GM12878 (cell line): ENCODE data around the gene HCAR3. TPM values are rescaled to one million over a fixed set of nuclear protein-coding genes. Genes with fewer than 3 reads are reported as not detected.

Source experiments
- ATAC-seq: fragments of 200-7000 bp; cut with Tn5 transposase; 3 replicates; pipeline ENCODE4 v1.9.1; 2020; ENCODE audit warnings: mild to moderate bottlenecking, moderate library complexity
- BruUV-seq: library from RNA; stranded (reverse); fragments of 400-500 nt; replicated peaks from 2 replicates; lab custom pipeline; 2021; lab: Mats Ljungman, UMichigan
- CTCF ChIA-PET: fragments of 300-600 bp; sonication (Branson Sonifier 250); formaldehyde crosslinking; extraction: SDS; loops from one replicate; lab custom pipeline; 2021; ENCODE audit warnings: inconsistent platforms; lab: Yijun Ruan, JAX
- POLR2A ChIA-PET: fragments of 350-600 bp; formaldehyde crosslinking; extraction: SDS; loops from one replicate; lab custom pipeline; 2021; ENCODE audit warnings: inconsistent platforms; lab: Charles Lee
- RAD21 ChIA-PET: fragments of 300-600 bp; sonication (Branson Sonifier 250); formaldehyde crosslinking; loops from one replicate; lab custom pipeline; 2023; ENCODE audit warnings: antibody characterized with exemption; ENCODE audit not compliant: unreplicated experiment; lab: Charles Lee
- SMC1A ChIA-PET: fragments of 300-600 bp; sonication (Branson Sonifier 250); formaldehyde crosslinking; loops from one replicate; lab custom pipeline; 2023; ENCODE audit not compliant: unreplicated experiment, uncharacterized antibody; lab: Charles Lee
- DNase-seq: peaks from one replicate; pipeline ENCODE4 v3.0.0-alpha.2; 2011; ENCODE audit warnings: low read depth, low spot score
- FAIRE-seq: peaks from 3 replicates; lab custom pipeline; 2011; peaks lifted over from hg19 to GRCh38; lab: Jason Lieb, UNC
- H2AFZ ChIP-seq: 2 replicates; pipeline ENCODE4 v1.6.0; 2011; ENCODE audit warnings: low read depth, low read length, control low read depth; ENCODE audit not compliant: control insufficient read depth
- H3K27ac ChIP-seq: 2 replicates; pipeline ENCODE4 v1.5.1; 2011; ENCODE audit warnings: control low read depth; ENCODE audit not compliant: control insufficient read depth, insufficient read depth
- H3K27me3 ChIP-seq, 2 experiments: replicated peaks in 1 of 2; 2 replicates each; pipeline versions ENCODE4 v1.6.0 to v1.6.1; 2011; ENCODE audit warnings: low read length in 1 of 2; ENCODE audit not compliant: control insufficient read depth in 2 of 2, insufficient read depth in 2 of 2
- H3K36me3 ChIP-seq, 2 experiments: 2 replicates each; pipeline ENCODE4 v1.5.1; 2011; ENCODE audit warnings: low read length in 1 of 2; ENCODE audit not compliant: control insufficient read depth in 2 of 2, insufficient read depth in 2 of 2
- H3K4me1 ChIP-seq: 2 replicates; pipeline ENCODE4 v1.6.1; 2011; ENCODE audit warnings: mild to moderate bottlenecking, low read length, moderate library complexity, mixed read lengths; ENCODE audit not compliant: control insufficient read depth, insufficient read depth
- H3K4me2 ChIP-seq: 2 replicates; pipeline ENCODE4 v1.6.0; 2011; ENCODE audit warnings: control low read depth; ENCODE audit not compliant: control insufficient read depth, insufficient read depth
- H3K4me3 ChIP-seq: fragments of 200-600 bp; sonication (generic); 2 replicates; pipeline ENCODE4 v1.5.1; 2016
- H3K79me2 ChIP-seq: 2 replicates; pipeline ENCODE4 v1.6.0; 2011; ENCODE audit warnings: low read length; ENCODE audit not compliant: control insufficient read depth, insufficient read depth
- H3K9ac ChIP-seq: 2 replicates; pipeline ENCODE4 v1.8.0; 2011; ENCODE audit warnings: low read length, control low read depth, mixed read lengths; ENCODE audit not compliant: control insufficient read depth, insufficient read depth
- H3K9me3 ChIP-seq: replicated peaks from 3 replicates; pipeline ENCODE4 v1.5.1; 2011; ENCODE audit warnings: mild to moderate bottlenecking, low read length; ENCODE audit not compliant: control insufficient read depth, insufficient read depth
- H4K20me1 ChIP-seq: 2 replicates; pipeline ENCODE4 v1.6.0; 2011; ENCODE audit not compliant: control insufficient read depth, insufficient read depth
- ASH2L ChIP-seq: fragments of 300-600, 200-600 bp; sonication (generic); IDR thresholded peaks from 2 replicates; pipeline ENCODE4 v1.6.1; 2017; ENCODE audit warnings: low read depth, mild to moderate bottlenecking, borderline replicate concordance
- BCL11A ChIP-seq: IDR thresholded peaks from 2 replicates; pipeline ENCODE4 v1.6.1; 2011; ENCODE audit warnings: low read depth, low read length
- CBFB ChIP-seq: IDR thresholded peaks from 2 replicates; pipeline ENCODE4 v1.6.1; 2016; ENCODE audit warnings: antibody characterized with exemption, low read depth
- CBX3 ChIP-seq: fragments of 200-600 bp; sonication (generic); IDR thresholded peaks from 2 replicates; pipeline ENCODE4 v1.6.1; 2016; ENCODE audit warnings: low read depth, borderline replicate concordance
- DPF2 ChIP-seq: fragments of 450-650 bp; IDR thresholded peaks from 2 replicates; pipeline ENCODE4 v1.6.1; 2017; ENCODE audit warnings: mild to moderate bottlenecking
- EP300 ChIP-seq, 2 experiments: fragments of 150-350 bp in 1 of 2; IDR thresholded peaks; 2 replicates each; pipeline ENCODE4 v1.6.1; 2011 to 2012; ENCODE audit warnings: low read depth in 2 of 2, low read length in 2 of 2, borderline replicate concordance in 1 of 2, improper control_type of control experiment in 1 of 2, inconsistent platforms in 1 of 2; ENCODE audit not compliant: control insufficient read depth in 1 of 2
- KLF5 ChIP-seq: fragments of 450-650 bp; IDR thresholded peaks from 2 replicates; pipeline ENCODE4 v1.6.1; 2014; ENCODE audit warnings: mild to moderate bottlenecking; ENCODE audit not compliant: partially characterized antibody
- NFYB ChIP-seq: IDR thresholded peaks from 2 replicates; pipeline ENCODE4 v1.6.1; 2011; ENCODE audit warnings: low read depth, mild to moderate bottlenecking, low read length, improper control_type of control experiment, moderate library complexity; ENCODE audit not compliant: insufficient read depth
- NR2C2 ChIP-seq: IDR thresholded peaks from 2 replicates; pipeline ENCODE4 v1.6.1; 2011; ENCODE audit warnings: borderline replicate concordance, low read depth; ENCODE audit not compliant: control insufficient read depth, insufficient read length
- STAT1 ChIP-seq: fragments of 450-650 bp; conservative IDR thresholded peaks from 2 replicates; pipeline ENCODE4 v1.6.1; 2014; ENCODE audit warnings: antibody characterized with exemption, mild to moderate bottlenecking
- WGBS: methylation state at CpG from one replicate; pipeline ENCODE4 v1.1.6; 2016; ENCODE audit warnings: low lambda C conversion rate; ENCODE audit not compliant: insufficient replicate concordance, insufficient coverage; ENCODE audit errors: missing lambda C conversion rate; 5-methylcytosine and 5-hydroxymethylcytosine counted together
- in situ Hi-C: fragments of 300-500 bp; cut with MboI; formaldehyde crosslinking; loops from 9 replicates; pipeline ENCODE4 v1.14.3; 2018; ENCODE audit warnings: mixed read lengths
- intact Hi-C: fragments of 100-400 bp; cut with micrococcal nuclease; formaldehyde crosslinking; loops from one replicate; pipeline ENCODE4 v1.14.2; 2022; ENCODE audit not compliant: unreplicated experiment
- polyA plus RNA-seq, 11 experiments: library from polyadenylated mRNA; depleted of rRNA in 4 of 11; unstranded in 6 of 11; stranded (reverse) in 5 of 11; fragments of >200 nt; fragmentation: Nextera tagmentation in 4 of 11; fragmentation: Illumina TruSeq in 1 of 11; extraction: Ambion mirVana in 4 of 11; extraction: Trizol in 1 of 11; gene quantifications; 1 replicate in 1 of 11; 2 replicates in 10 of 11; pipeline versions ENCODE4 v1.2.1 to v1.2.3, GENCODE V29; 2011 to 2016; ENCODE audit warnings: inconsistent platforms in 2 of 11, missing spikeins in 2 of 11, low read depth in 1 of 11
- total RNA-seq, 4 experiments: library from RNA; depleted of rRNA in 3 of 4; stranded (reverse); fragments of >200 nt in 3 of 4; fragmentation: Illumina TruSeq in 1 of 4; extraction: Trizol in 1 of 4; gene quantifications; 2 replicates each; pipeline versions ENCODE4 v1.2.1 to v1.2.3, GENCODE V29; 2013 to 2021

The HCAR3 gene
- total and polyA plus RNA-seq, 10 of the 15 experiments (the other 5 are each of a cell fraction or from before 2014, with no cell fraction given) = 0.57 to 3.0 (median 2.2) TPM

- intact Hi-C loops (no loop called here), in situ Hi-C loops (no loop called here)
- BruUV-seq = no TSS peak
- ChIA-PET POLR2A (no interaction called here), SMC1A (no interaction called here), RAD21 (no interaction called here), CTCF (no interaction called here)
- H3K4me1 ChIP-seq = peaks cover 36% of the 10 kb centered on the region
- no peaks in the 10 kb centered on the region for H3K27me3 ChIP-seq
- ATAC-seq = no peak
- 73% methylated on average over 25 of the region's 27 CpGs for WGBS
- no peaks in the 10 kb centered on the region for H3K36me3 ChIP-seq
- no peak overlapping the region for H2AFZ ChIP-seq
- DNase-seq = no peak
- H3K4me3 ChIP-seq = no peak overlapping the region
- no peak overlapping the region for H3K4me2 ChIP-seq
- H4K20me1 ChIP-seq = no peaks in the 10 kb centered on the region
- TF ChIP-seq KLF5 (no peak), EP300 (IDR thresholded peaks at IDR 0.05; ENCODE audit: borderline replicate concordance in 1 of 2, control insufficient read depth in 1 of 2, low read depth in 2 of 2, low read length in 2 of 2) (no peak), BCL11A (no peak), STAT1 (no peak), ASH2L (no peak), CBX3 (no peak), CBFB (no peak), NR2C2 (no peak), DPF2 (no peak), NFYB (no peak)
- no peaks in the 10 kb centered on the region; the same call in 2 of the 3 replicates for H3K9me3 ChIP-seq
- no peak overlapping the region for H3K27ac ChIP-seq
- H3K9ac ChIP-seq = no peak overlapping the region
- no peaks in the 10 kb centered on the region for H3K79me2 ChIP-seq
- FAIRE-seq = no peak
Observed at GRCh38 chr12:122729583-122730214, 13.1 kb upstream of the HCAR3 start.
